Keratinocyte (primary cell): Measurements from ENCODE around the gene FNDC3A. TPM values are rescaled to one million over a fixed set of nuclear protein-coding genes. Genes with fewer than 3 reads are reported as not detected.

Experiments used
- DNase-seq: peaks from one replicate; pipeline ENCODE4 v3.0.0-alpha.2; 2011; ENCODE audit warnings: low read depth, missing footprints, low spot score
- FAIRE-seq: peaks from 2 replicates; lab custom pipeline; 2011; peaks lifted over from hg19 to GRCh38; lab: Jason Lieb, UNC
- H2AFZ ChIP-seq: 2 replicates; pipeline ENCODE4 v1.6.0; 2012; ENCODE audit warnings: low read length, control low read depth, inconsistent platforms; ENCODE audit not compliant: control insufficient read depth
- H3K27ac ChIP-seq: 2 replicates; pipeline ENCODE4 v1.5.1; 2011; ENCODE audit warnings: low read length; ENCODE audit not compliant: control insufficient read depth, insufficient read depth
- H3K27me3 ChIP-seq: 3 replicates; pipeline ENCODE4 v1.6.0; 2011; ENCODE audit warnings: low read length; ENCODE audit not compliant: control insufficient read depth, insufficient read depth; ENCODE audit errors: extremely low read depth
- H3K36me3 ChIP-seq, 2 experiments: 2 replicates in 1 of 2; 3 replicates in 1 of 2; pipeline ENCODE4 v1.5.1; 2011; ENCODE audit warnings: low read length in 2 of 2, mild to moderate bottlenecking in 1 of 2; ENCODE audit not compliant: control insufficient read depth in 2 of 2, insufficient read depth in 2 of 2; ENCODE audit errors: extremely low read depth in 1 of 2
- H3K4me1 ChIP-seq: 3 replicates; pipeline ENCODE4 v1.5.1; 2011; ENCODE audit warnings: low read length; ENCODE audit not compliant: control insufficient read depth, insufficient read depth; ENCODE audit errors: extremely low read depth
- H3K4me2 ChIP-seq: 3 replicates; pipeline ENCODE4 v1.6.0; 2011; ENCODE audit warnings: low read depth, low read length; ENCODE audit not compliant: control insufficient read depth, insufficient read depth; ENCODE audit errors: extremely low read depth
- H3K4me3 ChIP-seq, 3 experiments: fragments of 200-600 bp in 1 of 3; sonication (generic) in 1 of 3; 2 replicates in 2 of 3; 3 replicates in 1 of 3; pipeline ENCODE4 v1.5.1; 2011 to 2016; ENCODE audit warnings: low read length in 3 of 3, mild to moderate bottlenecking in 3 of 3, control low read depth in 2 of 3, inconsistent platforms in 1 of 3, low read depth in 1 of 3, mixed read lengths in 1 of 3, mixed run types in 1 of 3, moderate library complexity in 1 of 3; ENCODE audit not compliant: control insufficient read depth in 2 of 3, insufficient read depth in 2 of 3; ENCODE audit errors: extremely low read depth in 1 of 3
- H3K79me2 ChIP-seq: 2 replicates; pipeline ENCODE4 v1.6.0; 2012; ENCODE audit warnings: low read length; ENCODE audit not compliant: control insufficient read depth, insufficient read depth
- H3K9ac ChIP-seq: 3 replicates; pipeline ENCODE4 v1.6.0; 2011; ENCODE audit warnings: low read length; ENCODE audit not compliant: control insufficient read depth, insufficient read depth; ENCODE audit errors: extremely low read depth
- H3K9me1 ChIP-seq: 3 replicates; pipeline ENCODE4 v1.6.0; 2011; ENCODE audit warnings: low read length; ENCODE audit not compliant: control insufficient read depth, insufficient read depth; ENCODE audit errors: extremely low read depth
- H3K9me3 ChIP-seq: 2 replicates; pipeline ENCODE4 v1.5.1; 2012; ENCODE audit warnings: low read depth, low read length; ENCODE audit not compliant: control insufficient read depth
- H4K20me1 ChIP-seq: 3 replicates; pipeline ENCODE4 v1.6.0; 2011; ENCODE audit warnings: low read length; ENCODE audit not compliant: control insufficient read depth, insufficient read depth; ENCODE audit errors: extremely low read depth
- EZH2 ChIP-seq: IDR thresholded peaks from one replicate; pipeline ENCODE4 v1.6.1; 2012; ENCODE audit warnings: inconsistent platforms, mild to moderate bottlenecking, low read length, moderate library complexity
- dilution Hi-C: fragments of 300-500 bp; cut with MboI; formaldehyde crosslinking; loops from one replicate; pipeline ENCODE4 v1.7.0; 2020; ENCODE audit warnings: low sequenced_read_pairs; ENCODE audit not compliant: extremely low pct_ligation_motif_present
- polyA plus RNA-seq, 5 experiments: library from polyadenylated mRNA; depleted of rRNA in 3 of 5; stranded (reverse) in 3 of 5; stranded (forward) in 1 of 5; unstranded in 1 of 5; fragments of >200 nt; gene quantifications; 1 replicate in 1 of 5; 2 replicates in 3 of 5; 3 replicates in 1 of 5; pipeline versions ENCODE4 v1.2.1 to v1.2.3, GENCODE V29; 2011 to 2012; ENCODE audit warnings: missing spikeins in 2 of 5, low read depth in 1 of 5, low replicate concordance in 1 of 5
- TF ChIP-seq, protein P1 (sequence below), 3 experiments: IDR thresholded peaks in 1 of 3; conservative IDR thresholded peaks in 1 of 3; optimal IDR thresholded peaks in 1 of 3; 2 replicates in 2 of 3; 3 replicates in 1 of 3; pipeline versions ENCODE3 to v1.5.1; 2011; ENCODE audit warnings: low read length in 3 of 3, mild to moderate bottlenecking in 3 of 3, moderate library complexity in 2 of 3, control low read depth in 1 of 3, inconsistent platforms in 1 of 3; ENCODE audit not compliant: insufficient read depth in 2 of 3; ENCODE audit errors: extremely low read depth in 1 of 3

FNDC3A gene
- polyA plus RNA-seq, 1 donor (not counting 4 experiments of a cell fraction or from before 2014, with no cell fraction given), result 28.4 TPM

DNA sequence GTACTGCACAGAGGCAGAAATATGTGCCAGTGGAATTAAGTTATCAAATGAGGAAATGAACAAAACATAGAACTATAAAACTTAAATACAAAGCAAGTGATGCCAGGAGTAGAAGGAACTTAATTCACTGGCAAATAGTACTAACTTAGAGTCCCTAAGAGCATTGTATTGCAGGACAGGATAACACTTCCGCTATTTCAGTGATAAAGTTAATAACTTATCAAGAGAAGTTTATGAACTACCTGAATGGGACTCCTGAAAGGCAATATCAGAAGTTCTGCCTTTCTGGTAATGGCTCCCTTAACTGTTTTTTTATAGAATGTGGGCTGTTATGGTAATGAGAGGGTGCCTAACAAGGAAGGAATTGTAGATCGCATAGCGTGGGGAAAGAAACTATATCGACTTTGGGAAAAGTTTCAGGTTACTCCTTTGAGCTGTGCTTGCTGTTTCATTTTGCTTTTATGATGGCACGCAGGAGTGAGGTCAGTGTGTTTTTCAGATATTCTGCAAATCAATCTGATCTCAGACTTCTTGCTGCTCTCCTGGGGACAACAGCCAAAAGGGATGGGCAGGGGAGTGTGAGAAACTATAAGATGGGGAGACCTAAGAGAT is 149.1 kb downstream of the FNDC3A start:
- Histone ChIP-seq H2AFZ (no peak overlapping the region), H3K9me3 (no peaks in the 10 kb centered on the region), H3K36me3 (peaks cover 0 to 1% of the 10 kb centered on the region in 2 experiments), H3K27ac (no peak overlapping the region), H3K4me2 (no peak overlapping the region), H3K9me1 (no peaks in the 10 kb centered on the region), H3K4me1 (no peaks in the 10 kb centered on the region), H3K4me3 (no peak overlapping the region), H3K27me3 (no peaks in the 10 kb centered on the region), H3K79me2 (peaks cover 2% of the 10 kb centered on the region), H4K20me1 (no peaks in the 10 kb centered on the region), H3K9ac (no peak overlapping the region)
- dilution Hi-C loops, result no loop called here
- FAIRE-seq (no peak), DNase-seq (no peak)
- no peak for TF ChIP-seq EZH2
- TF ChIP-seq, protein P1, sequence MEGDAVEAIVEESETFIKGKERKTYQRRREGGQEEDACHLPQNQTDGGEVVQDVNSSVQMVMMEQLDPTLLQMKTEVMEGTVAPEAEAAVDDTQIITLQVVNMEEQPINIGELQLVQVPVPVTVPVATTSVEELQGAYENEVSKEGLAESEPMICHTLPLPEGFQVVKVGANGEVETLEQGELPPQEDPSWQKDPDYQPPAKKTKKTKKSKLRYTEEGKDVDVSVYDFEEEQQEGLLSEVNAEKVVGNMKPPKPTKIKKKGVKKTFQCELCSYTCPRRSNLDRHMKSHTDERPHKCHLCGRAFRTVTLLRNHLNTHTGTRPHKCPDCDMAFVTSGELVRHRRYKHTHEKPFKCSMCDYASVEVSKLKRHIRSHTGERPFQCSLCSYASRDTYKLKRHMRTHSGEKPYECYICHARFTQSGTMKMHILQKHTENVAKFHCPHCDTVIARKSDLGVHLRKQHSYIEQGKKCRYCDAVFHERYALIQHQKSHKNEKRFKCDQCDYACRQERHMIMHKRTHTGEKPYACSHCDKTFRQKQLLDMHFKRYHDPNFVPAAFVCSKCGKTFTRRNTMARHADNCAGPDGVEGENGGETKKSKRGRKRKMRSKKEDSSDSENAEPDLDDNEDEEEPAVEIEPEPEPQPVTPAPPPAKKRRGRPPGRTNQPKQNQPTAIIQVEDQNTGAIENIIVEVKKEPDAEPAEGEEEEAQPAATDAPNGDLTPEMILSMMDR (optimal IDR thresholded peaks at IDR 0.05 in 1 of 3, IDR thresholded peaks at IDR 0.05 in 1 of 3, conservative IDR thresholded peaks at IDR 0.05 in 1 of 3; ENCODE audit: extremely low read depth in 1 of 3, insufficient read depth in 2 of 3, low read length in 3 of 3), result no peak

DNA sequence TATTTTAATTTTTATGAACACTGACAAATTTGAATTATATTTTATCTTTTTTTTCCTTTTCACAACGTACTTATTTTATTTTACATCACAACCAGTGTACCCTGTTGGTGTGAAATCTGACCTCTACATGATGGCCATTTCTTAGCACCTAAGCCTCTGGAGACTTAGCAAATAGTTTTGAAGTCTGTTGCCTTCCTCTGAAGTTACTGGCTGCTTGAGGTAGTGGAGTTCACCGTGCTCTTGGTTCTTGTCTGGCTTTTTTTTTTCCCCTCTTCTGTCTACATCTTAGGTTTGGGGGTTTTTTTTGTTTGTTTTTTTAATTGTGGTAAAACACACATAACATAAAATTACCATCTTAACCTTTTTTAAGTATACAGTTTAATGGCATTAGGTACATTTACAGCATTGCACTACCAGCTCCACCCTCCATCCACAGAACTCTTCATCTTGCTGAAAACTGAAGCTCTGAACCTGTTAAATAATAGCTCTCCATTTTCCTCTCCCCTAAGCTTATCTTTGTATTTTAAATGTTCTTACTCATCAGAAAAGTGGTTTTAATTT is 150.3 kb downstream of the FNDC3A start:
- Histone ChIP-seq H3K4me2 (no peak overlapping the region), H3K9me1 (no peaks in the 10 kb centered on the region), H3K27ac (no peak overlapping the region), H3K4me3 (no peak overlapping the region), H3K9ac (no peak overlapping the region), H3K27me3 (no peaks in the 10 kb centered on the region), H2AFZ (no peak overlapping the region), H4K20me1 (no peaks in the 10 kb centered on the region), H3K9me3 (no peaks in the 10 kb centered on the region), H3K36me3 (peaks cover under 1 to 1% of the 10 kb centered on the region in 2 experiments), H3K79me2 (peaks cover 2% of the 10 kb centered on the region), H3K4me1 (no peaks in the 10 kb centered on the region)
- DNase-seq (no peak), FAIRE-seq (no peak)
- TF ChIP-seq, protein P1 (optimal IDR thresholded peaks at IDR 0.05 in 1 of 3, IDR thresholded peaks at IDR 0.05 in 1 of 3, conservative IDR thresholded peaks at IDR 0.05 in 1 of 3; ENCODE audit: extremely low read depth in 1 of 3, insufficient read depth in 2 of 3, low read length in 3 of 3), result no peak
- TF ChIP-seq EZH2, result no peak
- dilution Hi-C loops, result no loop called here
